ENCODE data around the gene PDZD2.
"Not testable (repeated sequence)": the region's sequence is repeated elsewhere in the genome, so short reads cannot be mapped to it uniquely, and the experiment has no call there.

PDZD2 gene

DNA sequence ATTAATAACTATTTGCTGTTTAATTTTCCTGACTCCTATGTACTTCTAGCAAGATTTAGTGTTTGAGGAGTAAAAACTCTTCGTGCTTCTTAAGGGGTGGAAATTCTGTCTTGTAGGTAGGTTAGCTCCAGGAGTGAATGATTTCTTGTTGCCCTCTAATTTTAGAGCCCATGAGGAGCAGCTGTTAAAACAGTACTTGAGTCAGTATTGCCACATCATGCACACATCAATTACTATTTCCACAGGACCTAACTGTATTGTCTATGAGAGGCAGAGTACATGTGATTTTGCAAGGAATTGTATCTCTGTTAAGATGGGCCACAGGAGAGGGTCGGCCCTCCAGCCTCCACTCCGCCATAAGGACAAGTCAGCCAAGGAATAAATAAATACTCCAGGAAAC is 91.2 kb downstream of the PDZD2 start:
- in situ Hi-C loops (cut with HindIII; ENCODE audit: low sequenced_read_pairs), result no loop called here

DNA sequence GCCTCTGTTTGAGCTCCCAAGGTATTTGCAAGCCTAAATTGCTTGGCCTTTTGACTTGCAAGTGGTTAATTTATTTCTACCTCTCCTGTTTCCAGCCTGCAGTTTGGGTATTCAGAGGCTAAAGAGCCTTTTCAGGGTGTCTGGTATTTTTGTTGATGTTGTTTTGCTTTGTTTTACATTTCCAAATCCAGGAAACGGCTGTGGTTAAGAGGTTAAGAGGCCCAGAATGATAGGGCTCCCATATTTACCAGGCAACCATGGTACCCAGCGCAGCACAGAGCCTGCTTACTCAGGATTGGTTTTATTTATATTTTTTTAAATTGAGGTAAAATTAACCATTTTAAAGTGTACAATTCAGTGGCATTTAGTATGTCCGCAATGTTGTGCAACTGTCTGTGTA is 92.1 kb downstream of the PDZD2 start:
- in situ Hi-C loops (cut with HindIII; ENCODE audit: low sequenced_read_pairs), result no loop called here

DNA sequence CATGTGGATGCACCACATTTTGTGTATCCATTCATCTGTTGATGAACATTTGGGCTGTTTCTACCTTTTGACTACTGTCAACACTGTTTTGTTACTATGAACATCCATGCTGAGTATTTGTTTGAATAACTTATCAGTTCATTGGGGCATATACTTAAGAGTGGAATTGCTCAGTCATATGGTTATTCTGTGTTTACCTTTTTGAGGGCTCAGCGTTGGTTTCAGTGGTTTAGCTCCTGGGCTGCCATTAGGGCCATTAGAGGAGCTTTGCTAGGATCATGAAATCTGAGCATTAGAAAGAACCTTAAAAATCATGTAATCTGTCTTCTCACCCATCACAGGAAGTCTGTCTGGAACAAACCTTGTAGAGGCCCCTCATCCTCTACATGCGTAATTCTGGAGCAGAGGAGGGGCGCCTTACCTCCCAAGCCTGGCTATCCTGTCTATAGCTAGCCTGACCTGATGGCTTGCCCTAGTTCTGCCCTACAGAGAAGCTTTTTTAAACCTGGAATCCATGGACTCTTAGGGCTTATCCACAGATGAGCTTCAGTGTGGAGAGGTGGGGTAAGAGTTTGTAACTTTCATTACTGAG is 92.9 kb downstream of the PDZD2 start:
- in situ Hi-C loops (cut with HindIII; ENCODE audit: low sequenced_read_pairs), result no loop called here

DNA sequence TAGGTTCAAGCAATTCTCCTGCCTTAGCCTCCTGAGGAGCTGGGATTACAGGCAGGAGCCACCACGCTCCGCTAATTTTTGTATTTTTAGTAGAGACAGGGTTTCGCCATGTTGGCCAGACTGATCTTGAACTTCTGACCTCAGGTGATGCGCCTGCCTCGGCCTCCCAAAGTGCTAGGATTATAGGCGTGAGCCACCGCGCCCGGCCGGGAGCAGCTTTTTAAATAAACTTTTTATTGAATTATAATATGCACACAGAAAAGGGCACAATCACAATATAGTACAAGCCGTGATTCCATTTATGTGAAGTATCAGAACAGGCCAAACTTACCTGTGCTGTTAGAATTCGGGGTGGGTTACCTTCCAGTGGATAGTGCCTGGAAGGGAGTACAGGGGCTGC is 93.9 kb downstream of the PDZD2 start:
- in situ Hi-C loops (cut with HindIII; ENCODE audit: low sequenced_read_pairs), result not testable (repeated sequence)

DNA sequence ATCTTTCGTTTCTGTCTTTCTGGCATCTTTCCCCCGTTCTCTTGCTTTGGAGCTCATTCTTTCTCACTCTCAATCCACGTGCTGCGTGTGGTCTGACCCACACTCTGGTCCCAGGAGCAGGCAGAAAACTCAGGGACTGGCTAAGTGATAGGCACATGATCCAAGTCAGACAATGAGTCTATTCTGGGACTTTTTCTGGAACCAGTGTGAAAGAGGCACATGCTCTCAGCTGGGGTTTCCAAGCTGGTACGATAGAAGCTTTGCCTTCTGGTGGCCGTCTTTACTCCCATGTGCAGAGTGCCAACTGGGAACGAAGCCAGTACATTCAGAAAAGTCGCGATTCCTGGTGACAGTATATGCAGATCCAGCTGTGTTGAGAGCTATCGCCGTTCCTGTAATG is 94.4 kb downstream of the PDZD2 start:
- in situ Hi-C loops (cut with HindIII; ENCODE audit: low sequenced_read_pairs), result no loop called here

DNA sequence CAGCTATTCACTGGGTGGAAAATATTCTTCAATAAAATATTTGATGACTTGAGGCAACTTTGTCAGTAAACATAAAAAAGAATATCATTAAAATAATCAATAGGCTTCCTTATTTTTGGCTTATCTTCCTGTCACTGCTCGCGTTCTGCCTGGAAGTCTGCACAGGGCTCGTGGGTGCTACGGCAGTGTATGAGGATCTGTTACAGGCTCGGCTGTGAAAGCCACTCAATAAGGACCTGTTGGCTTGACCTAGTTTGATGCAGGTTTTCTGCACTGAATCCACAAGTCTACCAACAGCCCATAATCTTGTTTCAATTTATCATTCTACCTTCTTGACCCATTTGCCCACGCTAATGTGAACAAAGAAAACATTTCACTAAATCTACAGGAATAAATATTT is 97.2 kb downstream of the PDZD2 start:
- in situ Hi-C loops (cut with HindIII; ENCODE audit: low sequenced_read_pairs), result no loop called here

DNA sequence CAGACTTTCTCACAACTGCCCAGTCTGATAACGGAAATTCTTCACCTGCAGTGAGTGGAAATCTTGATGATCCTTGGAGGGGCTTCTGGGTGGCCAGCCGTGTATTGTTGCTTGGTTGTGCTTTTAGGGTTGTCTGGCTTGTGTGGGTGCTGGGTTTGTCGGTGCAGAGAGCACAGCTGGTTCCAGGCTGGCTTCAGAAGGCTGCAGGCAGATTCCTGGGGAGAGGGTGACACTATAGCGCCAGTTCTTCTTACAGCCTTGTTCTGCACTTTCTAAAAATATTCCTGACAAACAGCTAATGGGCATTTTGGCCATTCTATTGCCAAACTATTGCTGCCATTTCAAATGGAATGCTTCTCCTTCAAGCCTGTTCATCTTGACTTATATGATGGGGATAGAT is 99.3 kb downstream of the PDZD2 start:
- in situ Hi-C loops (cut with HindIII; ENCODE audit: low sequenced_read_pairs), result no loop called here

DNA sequence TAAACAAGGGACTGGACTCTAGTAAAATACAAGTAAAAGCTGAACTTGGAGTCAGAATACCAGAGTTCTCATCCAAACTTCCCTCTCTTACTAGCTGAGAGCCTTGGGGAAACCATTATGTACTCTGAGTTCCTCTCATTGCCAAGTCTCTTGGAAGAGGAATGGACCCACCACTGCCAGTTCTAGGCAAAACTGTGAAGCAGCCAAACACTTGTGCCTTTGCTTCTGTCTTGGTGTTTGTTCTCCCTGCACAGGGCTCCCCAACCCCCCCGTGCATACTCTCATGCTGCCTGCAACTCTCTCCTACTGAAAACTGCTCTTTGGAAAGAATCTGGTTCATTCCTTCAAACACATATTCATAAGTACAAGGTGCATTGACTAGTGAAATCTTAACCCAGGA is 102.6 kb downstream of the PDZD2 start:
- in situ Hi-C loops (cut with HindIII; ENCODE audit: low sequenced_read_pairs), result no loop called here

DNA sequence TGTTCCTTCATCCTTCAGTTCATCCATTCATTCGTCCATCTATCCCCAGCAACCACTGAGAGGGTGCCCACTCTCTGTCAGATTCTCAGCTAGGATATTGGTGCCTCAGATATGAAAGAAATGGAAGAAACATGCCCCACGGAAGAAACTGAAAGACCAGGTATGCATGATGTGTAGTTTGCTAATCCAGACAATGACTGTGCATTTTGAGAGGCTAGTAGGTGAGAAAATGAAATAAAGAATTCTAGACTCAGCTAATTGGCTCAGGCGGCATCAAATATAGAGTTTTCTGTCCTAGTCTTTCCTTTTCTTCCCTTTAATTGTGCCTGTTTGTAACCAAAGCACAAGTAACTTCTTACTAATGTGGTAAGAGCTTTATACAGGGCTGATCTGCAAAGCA is 104.7 kb downstream of the PDZD2 start:
- in situ Hi-C loops (cut with HindIII; ENCODE audit: low sequenced_read_pairs), result no loop called here

DNA sequence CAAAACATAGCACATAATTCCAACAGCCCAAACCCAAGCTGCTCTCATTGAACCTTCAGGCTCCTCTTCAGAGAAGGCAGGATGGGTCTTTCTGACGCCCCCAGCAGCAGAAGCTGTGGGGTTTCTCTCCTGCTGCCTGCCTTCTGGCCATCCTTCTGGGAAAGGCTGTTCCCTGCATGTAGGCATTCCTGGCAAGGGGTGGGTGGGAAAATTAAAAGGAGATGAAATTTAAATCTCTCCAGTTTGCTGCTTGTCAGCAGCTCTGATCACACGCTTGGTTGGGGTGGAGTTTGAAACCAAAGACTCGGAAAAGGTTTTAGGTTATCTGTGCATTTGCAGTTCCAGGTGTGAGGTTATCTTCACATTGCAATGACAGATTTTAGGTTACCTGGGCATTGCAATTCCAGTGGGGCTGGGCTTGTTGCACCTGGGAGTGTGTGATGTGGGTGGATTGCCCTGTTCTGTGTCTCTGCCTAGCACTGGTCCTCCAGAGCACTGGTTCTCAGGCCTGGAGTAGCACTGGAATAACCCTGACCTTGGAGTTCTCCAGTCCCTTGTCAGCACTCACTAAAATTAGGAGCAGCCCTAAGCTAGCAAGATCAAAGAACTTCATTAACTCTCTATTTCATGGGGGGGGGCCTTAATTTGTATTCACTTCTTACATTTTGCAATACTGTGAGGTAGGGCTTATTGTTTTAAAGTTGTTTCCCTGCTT is 109.7 kb downstream of the PDZD2 start:
- in situ Hi-C loops (cut with HindIII; ENCODE audit: low sequenced_read_pairs), result no loop called here

DNA sequence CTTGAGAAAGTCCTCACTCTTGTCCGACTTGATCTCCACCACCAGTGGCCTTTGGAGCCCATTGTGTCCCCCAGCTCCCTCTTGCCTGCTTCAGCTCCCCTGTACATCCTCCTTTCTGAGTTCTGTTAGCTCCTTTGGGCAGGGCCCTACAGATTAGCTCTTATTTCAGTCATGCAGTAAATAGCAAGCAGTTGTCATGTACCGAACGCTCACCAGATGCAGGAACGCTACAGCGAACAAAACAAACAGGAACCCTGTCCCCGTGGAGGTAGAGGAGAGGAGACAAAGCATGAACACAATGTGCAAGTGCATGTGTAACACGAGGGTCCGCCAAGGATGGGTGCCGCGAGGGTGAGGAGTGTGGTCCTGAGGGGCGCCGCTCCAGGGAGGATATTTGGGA is 111.3 kb downstream of the PDZD2 start:
- in situ Hi-C loops (cut with HindIII; ENCODE audit: low sequenced_read_pairs), result no loop called here

DNA sequence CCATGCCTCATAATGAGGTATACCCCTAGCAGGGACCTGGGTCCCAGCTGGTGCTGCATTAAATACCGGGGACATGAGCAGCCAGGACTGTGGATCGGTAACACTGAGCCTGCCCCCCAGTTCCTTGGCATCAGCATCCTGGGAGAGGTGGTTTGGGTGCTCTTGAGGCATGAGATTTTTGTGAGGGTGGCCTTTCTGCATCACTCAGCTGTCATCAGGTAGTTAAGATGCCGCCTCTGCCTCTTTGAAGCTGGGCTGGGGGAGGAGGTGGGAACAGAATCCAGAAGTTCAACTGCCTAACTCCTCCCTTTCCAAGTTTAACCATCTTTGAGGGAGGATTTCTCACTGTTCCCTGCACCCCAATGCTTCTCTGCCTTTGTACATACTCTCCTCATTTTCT is 112.7 kb downstream of the PDZD2 start:
- in situ Hi-C loops (cut with HindIII; ENCODE audit: low sequenced_read_pairs), result no loop called here

DNA sequence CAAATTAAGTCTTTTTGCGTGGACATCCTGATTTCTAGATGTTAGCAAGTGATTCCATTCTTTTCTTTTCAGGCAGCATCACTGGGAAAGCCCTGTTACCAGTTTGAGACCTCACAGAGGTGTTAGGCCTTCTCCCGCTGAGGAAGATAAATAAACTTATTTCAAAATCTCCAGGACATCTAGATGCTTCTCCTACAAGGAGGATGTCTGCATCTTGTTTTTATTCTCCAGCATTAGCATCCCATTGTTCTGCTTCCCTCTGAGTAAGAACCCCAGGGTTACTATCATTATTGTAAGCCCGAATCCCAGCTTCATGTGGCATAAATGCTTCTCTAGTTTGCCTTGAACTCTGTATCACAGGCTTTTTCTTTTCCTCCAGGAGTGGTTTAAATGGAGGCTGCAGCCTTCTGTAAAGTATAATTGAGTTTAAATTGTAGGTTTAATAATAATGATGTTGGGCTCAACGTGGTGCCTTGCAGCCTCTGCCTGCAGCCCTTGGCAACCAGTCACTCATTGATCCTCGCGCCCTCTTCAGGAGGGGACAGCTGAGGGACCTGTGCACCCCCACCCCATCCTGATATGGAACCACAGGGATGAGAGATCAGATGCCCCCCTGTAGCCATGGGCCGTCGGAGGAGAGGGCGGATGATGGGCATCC is 114.9 kb downstream of the PDZD2 start:
- in situ Hi-C loops (cut with HindIII; ENCODE audit: low sequenced_read_pairs), result no loop called here

DNA sequence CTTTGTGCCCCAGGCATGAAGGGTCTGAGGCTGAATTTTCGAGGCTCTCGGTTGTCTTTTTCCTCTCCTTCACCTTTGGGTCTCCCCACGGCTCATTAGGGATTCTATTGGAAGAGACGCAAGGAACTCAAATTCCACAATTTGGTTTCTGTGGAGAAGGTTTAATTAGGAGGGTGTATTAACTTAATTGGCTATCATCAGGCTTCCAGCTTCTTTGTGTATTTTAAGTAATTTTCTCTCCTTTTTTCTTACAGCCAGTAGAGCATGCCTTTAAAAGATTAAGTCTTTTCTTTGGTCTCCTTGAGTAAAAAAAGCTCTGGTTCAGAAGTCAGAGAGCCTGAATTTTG is 115.4 kb downstream of the PDZD2 start:
- in situ Hi-C loops (cut with HindIII; ENCODE audit: low sequenced_read_pairs), result no loop called here

DNA sequence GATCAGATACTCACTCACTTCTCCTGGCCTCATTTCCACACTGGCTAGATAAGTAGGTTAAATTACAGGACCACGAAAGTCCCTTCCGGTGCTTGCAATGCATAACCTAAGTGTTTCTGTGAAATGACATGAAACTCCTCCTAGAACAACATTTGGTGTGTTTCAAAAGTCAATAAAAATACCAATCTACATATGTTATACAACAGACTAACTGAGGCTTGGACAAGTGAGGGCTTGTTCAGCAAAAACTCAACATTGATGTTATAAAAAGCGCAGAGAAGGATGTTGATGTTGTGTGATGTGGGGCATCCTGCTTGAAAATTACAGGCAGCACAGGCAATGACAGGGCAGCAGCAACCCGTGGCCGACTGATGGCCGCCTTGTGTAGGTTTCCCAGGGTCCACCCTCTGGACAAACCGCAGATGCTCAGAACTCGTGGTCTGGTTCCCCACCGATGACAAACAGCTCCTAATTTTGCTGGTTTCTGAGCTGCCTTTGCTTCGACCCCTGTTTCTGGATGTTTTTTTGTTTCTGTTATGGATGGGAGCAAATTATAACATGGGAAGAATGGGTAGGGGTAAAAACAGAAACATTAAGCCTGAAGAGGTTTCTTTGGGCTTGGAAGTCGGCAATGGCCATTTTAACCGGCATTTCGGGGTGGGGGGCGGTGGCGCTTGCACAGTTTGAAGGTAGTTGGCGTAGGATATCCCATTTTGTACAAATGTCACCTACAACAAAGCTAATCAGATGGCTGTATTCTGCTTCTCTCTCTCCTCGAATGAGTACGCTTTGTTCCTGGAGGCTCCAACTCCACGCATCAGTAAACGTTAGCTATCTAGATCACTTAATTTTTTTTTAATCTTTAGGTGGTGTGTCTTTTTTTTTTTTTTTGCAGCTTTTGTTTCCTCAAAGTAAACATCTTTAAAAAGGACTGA is 116.1 kb downstream of the PDZD2 start:
- in situ Hi-C loops (cut with HindIII; ENCODE audit: low sequenced_read_pairs), result loop anchor here (5.0 kb wide), 1 partner anchor 73 kb away; no protein-coding TSS in a partner anchor

DNA sequence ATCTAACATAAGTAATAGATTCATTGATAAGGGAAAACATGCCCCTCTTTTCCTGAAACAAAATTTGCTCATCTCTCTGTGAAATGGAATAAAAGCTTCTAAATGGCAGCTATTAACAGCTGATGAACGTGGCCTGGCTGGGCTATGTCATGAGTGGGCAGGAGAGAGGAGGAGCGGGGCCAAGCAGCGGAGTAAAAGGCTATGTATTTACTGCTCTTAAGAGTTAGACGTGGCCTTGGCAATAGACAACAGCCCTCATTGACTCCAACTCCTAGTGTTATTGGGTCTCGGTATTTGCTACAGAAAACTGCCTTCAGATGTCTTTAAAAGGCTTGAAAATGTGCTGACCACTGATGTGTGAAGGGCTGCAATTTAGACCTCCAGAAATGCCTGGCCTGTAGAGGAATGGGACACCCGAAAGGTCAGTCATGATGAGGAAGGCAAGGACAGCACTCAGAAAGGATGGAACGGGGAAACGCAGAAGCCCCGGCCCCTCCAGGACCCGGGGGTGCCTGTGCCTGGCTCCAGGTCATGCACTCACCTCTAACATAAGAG is 116.8 kb downstream of the PDZD2 start:
- in situ Hi-C loops (cut with HindIII; ENCODE audit: low sequenced_read_pairs), result loop anchor here (5.0 kb wide), 1 partner anchor 73 kb away; no protein-coding TSS in a partner anchor

DNA sequence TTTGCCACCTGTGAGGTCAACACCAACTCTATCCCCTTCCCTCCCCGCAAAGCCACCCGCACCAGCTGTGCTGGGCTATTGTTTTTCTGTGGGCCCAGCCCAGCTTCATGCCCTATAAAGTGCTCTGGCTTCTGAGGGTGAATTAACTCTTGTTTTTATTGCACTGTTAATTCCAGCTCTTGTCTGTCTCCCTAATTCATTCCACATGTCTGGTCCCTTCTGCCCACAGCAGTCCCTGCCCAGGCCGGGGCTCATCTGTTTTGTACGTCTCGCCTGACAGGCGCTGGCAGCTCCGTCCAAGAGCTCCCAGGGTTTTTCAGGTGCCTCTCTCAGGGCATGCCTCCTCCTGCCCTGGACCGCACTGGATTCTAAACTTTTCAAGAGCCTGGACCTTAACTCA is 118.9 kb downstream of the PDZD2 start:
- in situ Hi-C loops (cut with HindIII; ENCODE audit: low sequenced_read_pairs), result loop anchor here (5.0 kb wide), 1 partner anchor 76 kb away; no protein-coding TSS in a partner anchor

DNA sequence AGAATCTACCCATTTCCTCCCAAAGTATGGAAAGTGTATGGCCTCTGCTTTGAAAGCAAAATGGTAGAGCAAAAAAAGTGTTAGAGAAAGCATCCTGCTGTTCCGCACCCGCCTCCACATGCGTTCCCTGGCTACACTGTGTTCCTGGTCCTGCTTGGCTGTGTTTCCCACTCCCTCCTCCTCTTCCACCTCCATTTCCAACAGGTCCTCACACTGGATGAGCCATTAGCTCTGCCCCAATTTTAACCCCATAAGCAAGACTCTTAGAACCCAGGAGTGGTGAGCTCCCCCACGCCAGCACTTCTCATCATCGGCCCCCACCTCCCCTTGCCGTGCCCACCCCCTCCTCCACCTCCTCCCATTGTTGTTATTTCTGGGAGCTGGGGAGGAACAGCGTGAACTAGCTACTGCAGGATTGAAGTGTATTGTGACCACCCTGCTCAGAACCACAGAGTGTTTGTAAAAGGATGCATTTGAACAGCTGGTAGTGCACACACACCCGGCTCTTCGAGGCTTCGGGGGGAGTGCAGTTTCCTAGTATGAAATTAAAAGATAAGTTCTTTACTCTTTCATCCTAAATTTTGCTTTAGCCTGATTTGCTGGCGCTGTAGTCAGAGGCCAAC is 120.0 kb downstream of the PDZD2 start:
- in situ Hi-C loops (cut with HindIII; ENCODE audit: low sequenced_read_pairs), result loop anchor here (5.0 kb wide), 1 partner anchor 77 kb away; no protein-coding TSS in a partner anchor

DNA sequence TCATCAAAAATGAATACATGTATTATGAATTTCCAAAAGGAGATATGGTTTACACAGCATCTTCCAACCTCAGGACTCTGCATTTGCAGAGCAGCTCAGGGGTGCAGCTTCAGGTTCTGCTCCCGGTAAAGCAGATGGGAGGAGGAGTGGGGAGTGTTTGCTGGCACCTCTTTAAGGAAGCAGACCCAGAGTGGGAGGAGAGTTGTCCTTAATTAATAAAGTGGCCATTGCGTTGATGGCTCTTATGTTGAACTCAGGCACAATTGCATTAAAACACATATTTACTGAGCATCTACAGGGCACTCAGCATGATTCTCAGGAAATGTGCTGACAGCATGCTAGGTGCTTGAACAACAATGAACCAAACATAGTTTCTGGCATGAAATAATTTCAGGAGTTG is 121.0 kb downstream of the PDZD2 start:
- in situ Hi-C loops (cut with HindIII; ENCODE audit: low sequenced_read_pairs), result loop anchor here (5.0 kb wide), 1 partner anchor 78 kb away; no protein-coding TSS in a partner anchor

DNA sequence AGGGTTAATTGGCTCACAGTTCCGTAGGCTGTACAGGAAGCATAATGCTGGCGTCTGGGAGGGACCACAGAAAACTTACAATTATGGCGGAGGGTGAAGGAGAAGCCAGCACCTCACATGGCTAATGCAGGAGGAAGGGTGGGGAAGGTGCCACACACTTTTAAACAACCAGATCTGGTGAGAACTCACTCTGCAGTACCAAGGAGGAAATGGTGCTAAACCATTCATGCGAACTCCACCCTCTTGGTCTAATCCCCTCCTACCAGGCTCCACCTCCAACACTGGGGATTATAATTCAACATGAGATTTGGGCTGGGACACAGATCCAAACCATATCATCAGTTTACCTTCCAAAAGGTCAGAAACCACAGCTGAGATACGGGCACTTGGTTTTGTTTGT is 122.9 kb downstream of the PDZD2 start:
- in situ Hi-C loops (cut with HindIII; ENCODE audit: low sequenced_read_pairs), result no loop called here
